ENCODE results near the gene PCK2. TPM values are rescaled to one million over a fixed set of nuclear protein-coding genes. Genes with fewer than 3 reads are reported as not detected.

Gene PCK2
- total and polyA plus RNA-seq, 2 of the 13 experiments (the other 11 are each of a cell fraction or from before 2014, with no cell fraction given) = 129 to 272 TPM

GRCh38 chr14:24074625-24075484 is 19.3 kb upstream of the PCK2 start (continued):
- TF ChIP-seq ZNF232 (CRISPR knock-in tag; IDR thresholded peaks at IDR 0.05; ENCODE audit: borderline replicate concordance) (0 out of 2 replicates have a peak, but pooled peaks have one; percentile 22), ZNF264 (CRISPR knock-in tag; IDR thresholded peaks at IDR 0.05) (no peak), ZNF597 (CRISPR knock-in tag; IDR thresholded peaks at IDR 0.05) (no peak), SALL1 (CRISPR knock-in tag; IDR thresholded peaks at IDR 0.05) (peak; percentile 67), KMT2A (CRISPR knock-in tag; IDR thresholded peaks at IDR 0.05) (no peak; the same call in 1 of the 2 replicates), NFKBIZ (CRISPR knock-in tag; IDR thresholded peaks at IDR 0.05) (no peak), SETDB1 (CRISPR knock-in tag; IDR thresholded peaks at IDR 0.05; ENCODE audit: borderline replicate concordance) (no peak), ZFP82 (CRISPR knock-in tag; IDR thresholded peaks at IDR 0.05; ENCODE audit: borderline replicate concordance) (0 out of 2 replicates have a peak, but pooled peaks have one; percentile 39), MED8 (CRISPR knock-in tag; IDR thresholded peaks at IDR 0.05; ENCODE audit: insufficient replicate concordance) (no peak), NFKB2 (CRISPR knock-in tag; IDR thresholded peaks at IDR 0.05; ENCODE audit: borderline replicate concordance) (peak; percentile 54; the same call in 1 of the 2 replicates), ZNF720 (CRISPR knock-in tag; IDR thresholded peaks at IDR 0.05) (no peak), AHDC1 (CRISPR knock-in tag; IDR thresholded peaks at IDR 0.05; ENCODE audit: borderline replicate concordance) (0 out of 2 replicates have a peak, but pooled peaks have one; percentile 48), HNRNPLL (IDR thresholded peaks at IDR 0.05; ENCODE audit: low read depth, low read length, poor library complexity, severe bottlenecking) (no peak)
- TF ChIP-seq, protein P1, sequence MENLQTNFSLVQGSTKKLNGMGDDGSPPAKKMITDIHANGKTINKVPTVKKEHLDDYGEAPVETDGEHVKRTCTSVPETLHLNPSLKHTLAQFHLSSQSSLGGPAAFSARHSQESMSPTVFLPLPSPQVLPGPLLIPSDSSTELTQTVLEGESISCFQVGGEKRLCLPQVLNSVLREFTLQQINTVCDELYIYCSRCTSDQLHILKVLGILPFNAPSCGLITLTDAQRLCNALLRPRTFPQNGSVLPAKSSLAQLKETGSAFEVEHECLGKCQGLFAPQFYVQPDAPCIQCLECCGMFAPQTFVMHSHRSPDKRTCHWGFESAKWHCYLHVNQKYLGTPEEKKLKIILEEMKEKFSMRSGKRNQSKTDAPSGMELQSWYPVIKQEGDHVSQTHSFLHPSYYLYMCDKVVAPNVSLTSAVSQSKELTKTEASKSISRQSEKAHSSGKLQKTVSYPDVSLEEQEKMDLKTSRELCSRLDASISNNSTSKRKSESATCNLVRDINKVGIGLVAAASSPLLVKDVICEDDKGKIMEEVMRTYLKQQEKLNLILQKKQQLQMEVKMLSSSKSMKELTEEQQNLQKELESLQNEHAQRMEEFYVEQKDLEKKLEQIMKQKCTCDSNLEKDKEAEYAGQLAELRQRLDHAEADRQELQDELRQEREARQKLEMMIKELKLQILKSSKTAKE (CRISPR knock-in tag; IDR thresholded peaks at IDR 0.05; ENCODE audit: borderline replicate concordance) = 0 out of 2 replicates have a peak, but pooled peaks have one; percentile 19
- TF ChIP-seq, protein P2, sequence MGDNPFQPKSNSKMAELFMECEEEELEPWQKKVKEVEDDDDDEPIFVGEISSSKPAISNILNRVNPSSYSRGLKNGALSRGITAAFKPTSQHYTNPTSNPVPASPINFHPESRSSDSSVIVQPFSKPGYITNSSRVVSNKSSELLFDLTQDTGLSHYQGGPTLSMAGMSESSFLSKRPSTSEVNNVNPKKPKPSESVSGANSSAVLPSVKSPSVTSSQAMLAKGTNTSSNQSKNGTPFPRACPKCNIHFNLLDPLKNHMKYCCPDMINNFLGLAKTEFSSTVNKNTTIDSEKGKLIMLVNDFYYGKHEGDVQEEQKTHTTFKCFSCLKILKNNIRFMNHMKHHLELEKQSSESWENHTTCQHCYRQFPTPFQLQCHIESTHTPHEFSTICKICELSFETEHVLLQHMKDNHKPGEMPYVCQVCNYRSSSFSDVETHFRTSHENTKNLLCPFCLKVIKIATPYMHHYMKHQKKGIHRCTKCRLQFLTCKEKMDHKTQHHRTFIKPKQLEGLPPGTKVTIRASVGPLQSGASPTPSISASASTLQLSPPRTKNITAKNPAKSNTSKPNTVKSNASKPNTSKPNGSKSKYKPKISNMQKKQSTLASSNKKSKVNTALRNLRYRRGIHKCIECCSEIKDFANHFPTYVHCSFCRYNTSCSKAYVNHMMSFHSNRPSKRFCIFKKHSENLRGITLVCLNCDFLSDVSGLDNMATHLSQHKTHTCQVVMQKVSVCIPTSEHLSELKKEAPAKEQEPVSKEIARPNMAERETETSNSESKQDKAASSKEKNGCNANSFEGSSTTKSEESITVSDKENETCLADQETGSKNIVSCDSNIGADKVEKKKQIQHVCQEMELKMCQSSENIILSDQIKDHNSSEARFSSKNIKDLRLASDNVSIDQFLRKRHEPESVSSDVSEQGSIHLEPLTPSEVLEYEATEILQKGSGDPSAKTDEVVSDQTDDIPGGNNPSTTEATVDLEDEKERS (CRISPR knock-in tag; IDR thresholded peaks at IDR 0.05) = 0 out of 2 replicates have a peak, but pooled peaks have one; percentile 53
